H1 (cell line): Measurements from ENCODE around the gene TRPV2. TPM values are rescaled to one million over a fixed set of nuclear protein-coding genes. Genes with fewer than 3 reads are reported as not detected.

ENCODE experiments used
- CTCF ChIA-PET: fragments of 300-600 bp; sonication (Branson Sonifier 250); formaldehyde crosslinking; loops from one replicate; lab custom pipeline; 2021; ENCODE audit not compliant: partially characterized antibody; lab: Charles Lee
- POLR2A ChIA-PET: fragments of 300-600 bp; sonication (Branson Sonifier 250); formaldehyde crosslinking; loops from one replicate; lab custom pipeline; 2021; ENCODE audit warnings: inconsistent platforms; ENCODE audit not compliant: partially characterized antibody; lab: Charles Lee
- DNase-seq, 2 experiments: peaks; one replicate each; pipeline versions ENCODE4 v3.0.0 to v3.0.0-alpha.2; 2010 to 2022; ENCODE audit warnings: low spot score in 2 of 2, low read depth in 1 of 2, mixed read lengths in 1 of 2
- FAIRE-seq: peaks from 2 replicates; lab custom pipeline; 2011; peaks lifted over from hg19 to GRCh38; lab: Jason Lieb, UNC
- H2AFZ ChIP-seq: 2 replicates; pipeline ENCODE4 v1.8.1; 2012; ENCODE audit warnings: low read length, inconsistent platforms
- H2AK5ac ChIP-seq: 2 replicates; pipeline ENCODE4 v1.6.1; 2013; ENCODE audit warnings: low read depth, low read length
- H2BK120ac ChIP-seq: replicated peaks from 2 replicates; pipeline ENCODE3; 2013; ENCODE audit warnings: low read depth, low read length, inconsistent platforms
- H2BK12ac ChIP-seq: 2 replicates; pipeline ENCODE4 v1.6.1; 2013; ENCODE audit warnings: low read depth, low read length
- H2BK15ac ChIP-seq: 2 replicates; pipeline ENCODE4 v1.6.1; 2013; ENCODE audit warnings: low read length
- H2BK20ac ChIP-seq: 2 replicates; pipeline ENCODE4 v1.6.1; 2013; ENCODE audit warnings: low read length
- H2BK5ac ChIP-seq: 2 replicates; pipeline ENCODE4 v1.6.1; 2013; ENCODE audit warnings: low read depth, low read length
- H3K14ac ChIP-seq: 2 replicates; pipeline ENCODE4 v1.6.1; 2013; ENCODE audit warnings: inconsistent platforms; ENCODE audit not compliant: insufficient read length
- H3K18ac ChIP-seq: 2 replicates; pipeline ENCODE4 v1.6.1; 2013; ENCODE audit warnings: low read length; ENCODE audit errors: extremely low read depth
- H3K23ac ChIP-seq: 2 replicates; pipeline ENCODE4 v1.6.1; 2013; ENCODE audit warnings: inconsistent platforms; ENCODE audit not compliant: insufficient read length
- H3K23me2 ChIP-seq: 2 replicates; pipeline ENCODE4 v1.6.1; 2013; ENCODE audit warnings: low read depth, low read length
- H3K27ac ChIP-seq: 2 replicates; pipeline ENCODE4 v1.6.1; 2011; ENCODE audit warnings: low read depth, low read length, inconsistent platforms
- H3K27me3 ChIP-seq, 4 experiments: replicated peaks in 1 of 4; 1 replicate in 1 of 4; 2 replicates in 3 of 4; pipeline versions ENCODE4 v1.6.1 to v1.8.1; 2011 to 2013; ENCODE audit warnings: low read length in 3 of 4, mild to moderate bottlenecking in 3 of 4, inconsistent platforms in 2 of 4, mixed read lengths in 2 of 4, moderate library complexity in 1 of 4; ENCODE audit not compliant: control insufficient read depth in 3 of 4, insufficient read depth in 3 of 4; ENCODE audit errors: extremely low read depth in 1 of 4
- H3K36me3 ChIP-seq, 4 experiments: 2 replicates each; pipeline versions ENCODE4 v1.6.1 to v1.8.1; 2011 to 2013; ENCODE audit warnings: mild to moderate bottlenecking in 4 of 4, low read length in 3 of 4, moderate library complexity in 2 of 4, control low read depth in 1 of 4, inconsistent platforms in 1 of 4; ENCODE audit not compliant: insufficient read depth in 4 of 4, control insufficient read depth in 2 of 4
- H3K4ac ChIP-seq: replicated peaks from 2 replicates; pipeline ENCODE3; 2013; ENCODE audit warnings: low read length, low read depth, mixed read lengths, inconsistent platforms; ENCODE audit not compliant: insufficient read length
- H3K4me1 ChIP-seq, 4 experiments: replicated peaks in 1 of 4; 1 replicate in 1 of 4; 2 replicates in 3 of 4; pipeline versions ENCODE4 v1.6.1 to v1.8.1; 2011 to 2013; ENCODE audit warnings: low read length in 3 of 4, inconsistent platforms in 2 of 4, mixed read lengths in 1 of 4; ENCODE audit not compliant: insufficient read depth in 4 of 4, control insufficient read depth in 3 of 4
- H3K4me2 ChIP-seq, 2 experiments: 2 replicates each; pipeline versions ENCODE4 v1.6.1 to v1.8.1; 2011 to 2013; ENCODE audit warnings: low read depth in 2 of 2, low read length in 2 of 2, control low read depth in 1 of 2, inconsistent platforms in 1 of 2, mild to moderate bottlenecking in 1 of 2; ENCODE audit not compliant: insufficient read depth in 1 of 2
- H3K4me3 ChIP-seq, 4 experiments: fragments of 200-600, 300-600 bp in 1 of 4; sonication (generic), shearing (Covaris generic), sonication (Bioruptor Twin) in 1 of 4; 2 replicates each; pipeline versions ENCODE4 v1.5.1 to v1.8.1; 2011 to 2016; ENCODE audit warnings: low read length in 4 of 4, low read depth in 3 of 4, control low read depth in 2 of 4, inconsistent platforms in 2 of 4, mild to moderate bottlenecking in 2 of 4, mixed read lengths in 1 of 4, moderate library complexity in 1 of 4; ENCODE audit not compliant: insufficient read depth in 2 of 4; ENCODE audit errors: extremely low read depth in 1 of 4
- H3K56ac ChIP-seq: replicated peaks from 2 replicates; pipeline ENCODE3; 2013; ENCODE audit warnings: low read depth, mild to moderate bottlenecking, mixed read lengths, low read length, inconsistent platforms; ENCODE audit not compliant: insufficient read length
- H3K79me1 ChIP-seq: 2 replicates; pipeline ENCODE4 v1.6.1; 2013; ENCODE audit warnings: low read depth, low read length, control low read depth
- H3K79me2 ChIP-seq, 2 experiments: 2 replicates each; pipeline versions ENCODE4 v1.6.1 to v1.8.1; 2012 to 2013; ENCODE audit warnings: low read length in 2 of 2, mild to moderate bottlenecking in 2 of 2, inconsistent platforms in 1 of 2; ENCODE audit not compliant: insufficient read depth in 2 of 2, control insufficient read depth in 1 of 2
- H3K9ac ChIP-seq, 4 experiments: replicated peaks in 1 of 4; 1 replicate in 1 of 4; 2 replicates in 3 of 4; pipeline versions ENCODE4 v1.6.1 to v1.8.1; 2011 to 2013; ENCODE audit warnings: low read depth in 3 of 4, low read length in 3 of 4, control low read depth in 2 of 4, mild to moderate bottlenecking in 2 of 4, moderate library complexity in 2 of 4, inconsistent platforms in 1 of 4; ENCODE audit errors: extremely low read depth in 1 of 4
- H3K9me3 ChIP-seq, 2 experiments: 2 replicates each; pipeline versions ENCODE4 v1.6.1 to v1.8.1; 2012 to 2013; ENCODE audit warnings: mild to moderate bottlenecking in 2 of 2, moderate library complexity in 2 of 2, control low read depth in 1 of 2, inconsistent platforms in 1 of 2, low read depth in 1 of 2, low read length in 1 of 2, mixed read lengths in 1 of 2; ENCODE audit not compliant: insufficient read depth in 2 of 2
- H4K20me1 ChIP-seq, 2 experiments: replicated peaks in 1 of 2; 2 replicates each; pipeline versions ENCODE3 to v1.8.1; 2011 to 2013; ENCODE audit warnings: inconsistent platforms in 2 of 2, low read length in 2 of 2, mild to moderate bottlenecking in 1 of 2; ENCODE audit not compliant: insufficient read depth in 2 of 2, control insufficient read depth in 1 of 2
- H4K5ac ChIP-seq: 2 replicates; pipeline ENCODE4 v1.6.1; 2013; ENCODE audit warnings: low read length, low read depth, mixed read lengths, inconsistent platforms; ENCODE audit not compliant: insufficient read length
- H4K8ac ChIP-seq: 2 replicates; pipeline ENCODE4 v1.8.0; 2013; ENCODE audit warnings: mild to moderate bottlenecking, moderate library complexity, low read length, inconsistent platforms; ENCODE audit not compliant: insufficient read depth; ENCODE audit errors: extremely low read depth
- H4K91ac ChIP-seq: replicated peaks from 2 replicates; pipeline ENCODE3; 2013; ENCODE audit warnings: low read length, mixed read lengths, inconsistent platforms; ENCODE audit not compliant: insufficient read length
- EP300 ChIP-seq, 2 experiments: IDR thresholded peaks; 1 replicate in 1 of 2; 2 replicates in 1 of 2; pipeline ENCODE4 v1.6.1; 2011 to 2012; ENCODE audit warnings: low read depth in 2 of 2, low read length in 2 of 2, mild to moderate bottlenecking in 2 of 2, borderline replicate concordance in 1 of 2, inconsistent platforms in 1 of 2, moderate library complexity in 1 of 2
- WGBS, 2 experiments: shearing (Covaris generic) in 1 of 2; methylation state at CpG; one replicate each; pipeline versions ENCODE4 v1.1.6 to v1.1.7; 2013 to 2015; ENCODE audit warnings: low lambda C conversion rate in 2 of 2, mixed read lengths in 2 of 2, inconsistent platforms in 1 of 2, low coverage in 1 of 2, missing lambda C conversion rate in 1 of 2; ENCODE audit not compliant: insufficient replicate concordance in 2 of 2, insufficient coverage in 1 of 2, insufficient read length in 1 of 2; ENCODE audit errors: extremely low coverage in 1 of 2, missing lambda C conversion rate in 1 of 2; 5-methylcytosine and 5-hydroxymethylcytosine counted together
- polyA plus RNA-seq, 7 experiments: library from polyadenylated mRNA; depleted of rRNA in 3 of 7; stranded (reverse) in 5 of 7; unstranded in 2 of 7; fragments of >200 nt in 5 of 7; fragments of 200-250 nt in 2 of 7; gene quantifications; 1 replicate in 5 of 7; 2 replicates in 1 of 7; 4 replicates in 1 of 7; pipeline versions ENCODE4 v1.2.1 to v1.2.3, GENCODE V29; 2011 to 2013; ENCODE audit warnings: missing spikeins in 2 of 7, mixed read lengths in 2 of 7
- total RNA-seq: library from RNA; stranded (reverse); fragmentation: NEBNext Ultra II Directional; extraction: Animal tissue kit (Norgen Biotek cat#: 25700); gene quantifications from 2 replicates; pipeline ENCODE4 v1.2.1, GENCODE V29; 2021

The TRPV2 gene
- total and polyA plus RNA-seq, 2 of the 8 experiments (the other 6 are each of a cell fraction or from before 2014, with no cell fraction given) = 1.7 to 2.1 TPM

GRCh38 chr17:16371742-16372141 lies 43.6 kb upstream of the TRPV2 start:
- Histone ChIP-seq H2BK12ac (no peak overlapping the region), H2BK5ac (no peak overlapping the region), H3K23ac (no peak overlapping the region), H3K9ac (no peak overlapping the region), H3K36me3 (no peaks in the 10 kb centered on the region), H4K5ac (no peak overlapping the region), H2AFZ (no peak overlapping the region), H2BK120ac (no peak overlapping the region), H4K20me1 (no peaks in the 10 kb centered on the region), H3K27me3 (no peaks in the 10 kb centered on the region), H3K27ac (no peak overlapping the region), H3K18ac (no peak overlapping the region), H2BK15ac (no peak overlapping the region), H4K8ac (no peak overlapping the region), H4K91ac (no peak overlapping the region), H3K9me3 (no peaks in the 10 kb centered on the region), H3K14ac (no peak overlapping the region), H2AK5ac (no peak overlapping the region), H3K79me2 (no peaks in the 10 kb centered on the region), H3K23me2 (no peaks in the 10 kb centered on the region), H3K4me3 (no peak overlapping the region), H3K4me1 (no peaks in the 10 kb centered on the region), H3K4me2 (no peak overlapping the region), H3K79me1 (no peaks in the 10 kb centered on the region), H2BK20ac (no peak overlapping the region), H3K4ac (no peak overlapping the region), H3K56ac (no peak overlapping the region)
- FAIRE-seq = no peak
- 91% methylated on average over 5 of the region's 5 CpGs; no CpG with 5 or more reads in 1 of the 2 experiments for WGBS, 2 experiments
- POLR2A ChIA-PET = interaction anchor here (1.2 to 1.5 kb wide), 3 partner anchors 9 to 64 kb away, joined by 3 to 6 read pairs (median 4); partner anchors contain the start of gene UBB
- CTCF ChIA-PET = interaction anchor here (0.6 to 2.2 kb wide), 2 partner anchors 8 to 69 kb away, joined by 3 to 23 read pairs; no protein-coding TSS in a partner anchor
- no peak for DNase-seq
- TF ChIP-seq EP300 (IDR thresholded peaks at IDR 0.05; ENCODE audit: borderline replicate concordance in 1 of 2, low read depth in 2 of 2, low read length in 2 of 2) = no peak
